Measurements from ENCODE around the gene MAMDC4.

- TF ChIP-seq ZFP36 (IDR thresholded peaks at IDR 0.05; ENCODE audit: borderline replicate concordance, low read depth, low read length, partially characterized antibody) (no peak), DPF2 (CRISPR knock-in tag; IDR thresholded peaks at IDR 0.05; ENCODE audit: borderline replicate concordance, low read depth) (no peak), PAF1 (CRISPR knock-in tag; IDR thresholded peaks at IDR 0.05) (no peak), TGIF2 (CRISPR knock-in tag; IDR thresholded peaks at IDR 0.05) (no peak), ZNF460 (CRISPR knock-in tag; IDR thresholded peaks at IDR 0.05; ENCODE audit: borderline replicate concordance) (no peak), ZNF382 (CRISPR knock-in tag; IDR thresholded peaks at IDR 0.05; ENCODE audit: borderline replicate concordance) (no peak), GTF2F1 (IDR thresholded peaks at IDR 0.05; ENCODE audit: low read length) (no peak), KDM3A (CRISPR knock-in tag; IDR thresholded peaks at IDR 0.05; ENCODE audit: low read depth) (no peak)
- TF ChIP-seq, protein P1, sequence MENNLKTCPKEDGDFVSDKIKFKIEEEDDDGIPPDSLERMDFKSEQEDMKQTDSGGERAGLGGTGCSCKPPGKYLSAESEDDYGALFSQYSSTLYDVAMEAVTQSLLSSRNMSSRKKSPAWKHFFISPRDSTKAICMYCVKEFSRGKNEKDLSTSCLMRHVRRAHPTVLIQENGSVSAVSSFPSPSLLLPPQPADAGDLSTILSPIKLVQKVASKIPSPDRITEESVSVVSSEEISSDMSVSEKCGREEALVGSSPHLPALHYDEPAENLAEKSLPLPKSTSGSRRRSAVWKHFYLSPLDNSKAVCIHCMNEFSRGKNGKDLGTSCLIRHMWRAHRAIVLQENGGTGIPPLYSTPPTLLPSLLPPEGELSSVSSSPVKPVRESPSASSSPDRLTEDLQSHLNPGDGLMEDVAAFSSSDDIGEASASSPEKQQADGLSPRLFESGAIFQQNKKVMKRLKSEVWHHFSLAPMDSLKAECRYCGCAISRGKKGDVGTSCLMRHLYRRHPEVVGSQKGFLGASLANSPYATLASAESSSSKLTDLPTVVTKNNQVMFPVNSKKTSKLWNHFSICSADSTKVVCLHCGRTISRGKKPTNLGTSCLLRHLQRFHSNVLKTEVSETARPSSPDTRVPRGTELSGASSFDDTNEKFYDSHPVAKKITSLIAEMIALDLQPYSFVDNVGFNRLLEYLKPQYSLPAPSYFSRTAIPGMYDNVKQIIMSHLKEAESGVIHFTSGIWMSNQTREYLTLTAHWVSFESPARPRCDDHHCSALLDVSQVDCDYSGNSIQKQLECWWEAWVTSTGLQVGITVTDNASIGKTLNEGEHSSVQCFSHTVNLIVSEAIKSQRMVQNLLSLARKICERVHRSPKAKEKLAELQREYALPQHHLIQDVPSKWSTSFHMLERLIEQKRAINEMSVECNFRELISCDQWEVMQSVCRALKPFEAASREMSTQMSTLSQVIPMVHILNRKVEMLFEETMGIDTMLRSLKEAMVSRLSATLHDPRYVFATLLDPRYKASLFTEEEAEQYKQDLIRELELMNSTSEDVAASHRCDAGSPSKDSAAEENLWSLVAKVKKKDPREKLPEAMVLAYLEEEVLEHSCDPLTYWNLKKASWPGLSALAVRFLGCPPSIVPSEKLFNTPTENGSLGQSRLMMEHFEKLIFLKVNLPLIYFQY (CRISPR knock-in tag; IDR thresholded peaks at IDR 0.05; ENCODE audit: borderline replicate concordance) = no peak
Measured at GRCh38 chr9:136902259-136902821, 50.2 kb downstream of the MAMDC4 start.
